HCT116 (cell line): ENCODE results near the gene NAT10. TPM values are rescaled to one million over a fixed set of nuclear protein-coding genes. Genes with fewer than 3 reads are reported as not detected.

Source experiments
- ATAC-seq: fragments of 200-7000 bp; cut with Tn5 transposase; 2 replicates; pipeline ENCODE4 v1.9.1; 2020; ENCODE audit warnings: mild to moderate bottlenecking, moderate library complexity
- BruUV-seq: library from RNA; stranded (reverse); fragments of 400-500 nt; replicated peaks from 2 replicates; lab custom pipeline; 2021; lab: Mats Ljungman, UMichigan
- CTCF ChIA-PET: fragments of 300-600 bp; sonication (Branson Sonifier 250); formaldehyde crosslinking; loops from one replicate; lab custom pipeline; 2021; ENCODE audit warnings: antibody characterized with exemption; lab: Charles Lee
- POLR2A ChIA-PET: fragments of 300-600, 350-600 bp; sonication (Branson Sonifier 250); formaldehyde crosslinking; loops from one replicate; lab custom pipeline; 2021; ENCODE audit warnings: antibody characterized with exemption; lab: Charles Lee
- RAD21 ChIA-PET, 2 experiments: fragments of 300-600 bp; sonication (Branson Sonifier 250); formaldehyde crosslinking; loops; one replicate each; lab custom pipeline; 2023; ENCODE audit warnings: low total read pairs in 2 of 2; ENCODE audit not compliant: uncharacterized antibody in 2 of 2, unreplicated experiment in 2 of 2, low non-redundant PET in 1 of 2; lab: Charles Lee
- DNase-seq: peaks from one replicate; pipeline ENCODE4 v3.0.0-alpha.2; 2010; ENCODE audit warnings: low read depth, low spot score
- H2AFZ ChIP-seq: fragments of 200-600 bp; shearing (Covaris generic), sonication (generic); 2 replicates; pipeline ENCODE4 v1.6.1; 2017; ENCODE audit warnings: low read depth, mixed run types, mixed read lengths, antibody characterized with exemption, low read length; ENCODE audit not compliant: poor library complexity, severe bottlenecking
- H3K27ac ChIP-seq: 2 replicates; pipeline ENCODE4 v1.5.1; 2012; ENCODE audit warnings: low read depth, low read length
- H3K27me3 ChIP-seq: fragments of 200-600 bp; sonication (generic); 2 replicates; pipeline ENCODE4 v1.6.1; 2016; ENCODE audit warnings: mixed run types, low read length, mixed read lengths; ENCODE audit not compliant: insufficient read depth
- H3K36me3 ChIP-seq, 2 experiments: fragments of 200-500 bp in 1 of 2; fragments of 200-600 bp in 1 of 2; sonication (Bioruptor generic) in 1 of 2; sonication (generic) in 1 of 2; 2 replicates each; pipeline versions ENCODE4 v1.5.1 to v1.6.1; 2014 to 2016; ENCODE audit warnings: low read length in 2 of 2, inconsistent platforms in 1 of 2, mixed read lengths in 1 of 2, mixed run types in 1 of 2; ENCODE audit not compliant: insufficient read depth in 2 of 2, control insufficient read depth in 1 of 2
- H3K4me1 ChIP-seq, 2 experiments: fragments of 200-600 bp in 1 of 2; sonication (generic) in 1 of 2; 2 replicates each; pipeline versions ENCODE4 v1.5.1 to v1.6.1; 2012 to 2017; ENCODE audit warnings: low read length in 2 of 2, inconsistent platforms in 1 of 2, mild to moderate bottlenecking in 1 of 2, mixed read lengths in 1 of 2, mixed run types in 1 of 2, moderate library complexity in 1 of 2; ENCODE audit not compliant: insufficient read depth in 2 of 2, control insufficient read depth in 1 of 2
- H3K4me2 ChIP-seq: fragments of 200-600 bp; sonication (generic); 2 replicates; pipeline ENCODE4 v1.6.1; 2017; ENCODE audit warnings: mixed run types, low read length, mixed read lengths
- H3K4me3 ChIP-seq, 2 experiments: fragments of 200-600 bp in 1 of 2; sonication (generic) in 1 of 2; replicated peaks in 1 of 2; 2 replicates each; pipeline ENCODE4 v1.5.1; 2011 to 2016; ENCODE audit warnings: low read length in 2 of 2, control low read depth in 1 of 2, low read depth in 1 of 2, mild to moderate bottlenecking in 1 of 2, mixed read lengths in 1 of 2, mixed run types in 1 of 2
- H3K79me2 ChIP-seq: fragments of 200-600 bp; sonication (generic); 2 replicates; pipeline ENCODE4 v1.6.1; 2017; ENCODE audit warnings: mild to moderate bottlenecking, mixed run types, low read length, moderate library complexity, mixed read lengths; ENCODE audit not compliant: insufficient read depth
- H3K9ac ChIP-seq: fragments of 200-600 bp; sonication (generic); 2 replicates; pipeline ENCODE4 v1.6.1; 2016; ENCODE audit warnings: low read length, mixed read lengths
- H3K9me2 ChIP-seq: fragments of 200-600 bp; sonication (generic), shearing (Covaris generic); 2 replicates; pipeline ENCODE4 v1.6.1; 2017; ENCODE audit warnings: mixed run types, mild to moderate bottlenecking, moderate library complexity; ENCODE audit not compliant: insufficient read depth
- H3K9me3 ChIP-seq, 2 experiments: fragments of 200-500 bp in 1 of 2; fragments of 200-600 bp in 1 of 2; sonication (Bioruptor generic) in 1 of 2; sonication (generic) in 1 of 2; 2 replicates each; pipeline ENCODE4 v1.6.1; 2014 to 2017; ENCODE audit warnings: low read length in 2 of 2, mixed read lengths in 2 of 2, inconsistent platforms in 1 of 2, low read depth in 1 of 2, mild to moderate bottlenecking in 1 of 2, mixed run types in 1 of 2, moderate library complexity in 1 of 2; ENCODE audit not compliant: control insufficient read depth in 1 of 2, insufficient read depth in 1 of 2
- H4K20me1 ChIP-seq: fragments of 200-600 bp; sonication (generic), shearing (Covaris generic); 2 replicates; pipeline ENCODE4 v1.6.1; 2017; ENCODE audit warnings: mixed run types, mild to moderate bottlenecking, moderate library complexity; ENCODE audit not compliant: insufficient read depth
- CTCF ChIP-seq, 3 experiments: fragments of 200-600 bp in 1 of 3; sonication (generic) in 1 of 3; IDR thresholded peaks in 2 of 3; conservative IDR thresholded peaks in 1 of 3; 2 replicates each; pipeline ENCODE4 v1.5.1; 2012 to 2017; ENCODE audit warnings: low read depth in 2 of 3, low read length in 2 of 3, antibody characterized with exemption in 1 of 3, borderline replicate concordance in 1 of 3, control low read depth in 1 of 3, mild to moderate bottlenecking in 1 of 3, mixed read lengths in 1 of 3, mixed run types in 1 of 3, moderate library complexity in 1 of 3; ENCODE audit not compliant: insufficient read depth in 1 of 3
- EGR1 ChIP-seq: IDR thresholded peaks from 2 replicates; pipeline ENCODE4 v1.6.1; 2012; ENCODE audit warnings: low read depth
- EZH2 ChIP-seq: fragments of 200-600 bp; sonication (generic); IDR thresholded peaks from 2 replicates; pipeline ENCODE4 v1.6.1; 2017; ENCODE audit warnings: antibody characterized with exemption, mixed run types
- JUND ChIP-seq: IDR thresholded peaks from 2 replicates; pipeline ENCODE4 v1.6.1; 2012
- MAX ChIP-seq: IDR thresholded peaks from 2 replicates; pipeline ENCODE4 v1.6.1; 2012
- POLR2AphosphoS5 ChIP-seq: IDR thresholded peaks from 2 replicates; pipeline ENCODE4 v1.6.1; 2011; ENCODE audit warnings: mild to moderate bottlenecking, low read depth, low read length, moderate library complexity
- RAD21 ChIP-seq: IDR thresholded peaks from 2 replicates; pipeline ENCODE4 v1.6.1; 2012; ENCODE audit warnings: low read depth, mild to moderate bottlenecking
- REST ChIP-seq: IDR thresholded peaks from 2 replicates; pipeline ENCODE4 v1.6.1; 2012; ENCODE audit warnings: low read depth
- SIN3A ChIP-seq: IDR thresholded peaks from 2 replicates; pipeline ENCODE4 v1.6.1; 2012; ENCODE audit warnings: low read depth
- SP1 ChIP-seq: IDR thresholded peaks from 2 replicates; pipeline ENCODE4 v1.6.1; 2012; ENCODE audit warnings: low read depth
- SRF ChIP-seq: IDR thresholded peaks from 2 replicates; pipeline ENCODE4 v1.6.1; 2012; ENCODE audit warnings: low read depth
- ZFX ChIP-seq: fragments of 450-650 bp; IDR thresholded peaks from 2 replicates; pipeline ENCODE4 v1.6.1; 2017
- ZNF274 ChIP-seq: fragments of 200-500 bp; sonication (Bioruptor generic); IDR thresholded peaks from 2 replicates; pipeline ENCODE4 v1.6.1; 2014; ENCODE audit warnings: mild to moderate bottlenecking, low read depth, low read length, inconsistent platforms
- intact Hi-C: fragments of 100-400 bp; cut with micrococcal nuclease; formaldehyde crosslinking; loops from 2 replicates; pipeline ENCODE4 v1.10.0; 2022
- total RNA-seq: library from RNA; stranded (reverse); gene quantifications from one replicate; pipeline ENCODE4 v1.2.1, GENCODE V29; 2021; ENCODE audit not compliant: unreplicated experiment
- TF ChIP-seq, protein P1 (sequence below): IDR thresholded peaks from 2 replicates; pipeline ENCODE4 v1.6.1; 2012
- TF ChIP-seq, protein P2 (sequence below): IDR thresholded peaks from 2 replicates; pipeline ENCODE4 v1.6.1; 2011; ENCODE audit warnings: mild to moderate bottlenecking, low read length, moderate library complexity; ENCODE audit not compliant: insufficient replicate concordance; ENCODE audit errors: extremely low read depth

NAT10 gene
- total RNA-seq, 1 experiment from 2014 or later = 101 TPM

DNA sequence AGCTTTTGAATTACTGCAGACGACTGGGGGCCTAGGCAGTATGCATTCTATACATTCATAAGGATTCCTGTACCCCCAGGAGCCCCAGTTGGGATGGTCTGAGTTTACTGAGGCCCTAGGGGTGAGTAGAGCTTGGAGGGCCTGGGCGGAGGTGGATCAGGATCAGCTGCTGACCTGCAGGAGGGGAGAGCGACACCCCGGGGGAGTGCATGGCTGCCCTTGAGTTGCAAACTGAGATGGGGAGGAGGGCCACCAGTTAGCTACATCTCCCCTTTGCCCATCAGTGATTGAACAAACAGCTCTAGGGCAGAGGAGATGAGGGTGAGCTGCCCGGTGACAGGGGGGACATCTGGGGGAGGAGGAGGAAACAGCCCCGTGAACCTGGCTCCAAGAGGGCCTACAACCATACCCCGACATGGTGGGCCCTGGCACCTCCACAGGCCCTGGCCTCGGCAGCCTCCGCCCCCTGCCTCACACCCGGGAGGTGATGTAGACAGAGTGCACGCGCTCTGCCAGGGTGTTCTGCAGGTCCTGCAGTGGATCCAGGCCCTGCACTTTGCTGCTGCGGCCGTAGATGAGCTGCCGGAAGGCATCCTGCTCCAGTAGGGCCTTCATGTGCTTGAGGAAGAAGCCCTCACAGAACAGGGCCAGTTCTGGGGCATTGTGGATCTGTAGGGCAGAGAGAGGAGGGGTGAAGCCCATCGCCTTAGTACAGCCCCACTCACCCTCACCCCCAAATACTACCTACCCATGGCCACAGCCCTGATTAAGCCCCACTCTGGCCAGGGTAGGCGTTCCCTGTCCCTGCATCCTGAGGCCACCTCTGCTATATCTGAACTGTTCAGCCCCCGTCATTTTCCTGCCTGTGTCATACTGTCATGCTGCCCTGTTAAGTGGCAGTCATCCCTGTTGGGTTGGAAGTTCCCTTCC, 46.8 kb downstream of the NAT10 start:
- TF ChIP-seq, protein P1, sequence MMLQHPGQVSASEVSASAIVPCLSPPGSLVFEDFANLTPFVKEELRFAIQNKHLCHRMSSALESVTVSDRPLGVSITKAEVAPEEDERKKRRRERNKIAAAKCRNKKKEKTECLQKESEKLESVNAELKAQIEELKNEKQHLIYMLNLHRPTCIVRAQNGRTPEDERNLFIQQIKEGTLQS = no peak
- TF ChIP-seq RAD21 (no peak), REST (no peak), POLR2AphosphoS5 (no peak), SP1 (no peak), EGR1 (no peak), MAX (no peak), EZH2 (no peak), SIN3A (no peak), JUND (no peak), ZFX (no peak), ZNF274 (no peak), CTCF (IDR thresholded peaks at IDR 0.05 in 2 of 3, conservative IDR thresholded peaks at IDR 0.05 in 1 of 3; ENCODE audit: borderline replicate concordance in 1 of 3, insufficient read depth in 1 of 3, low read depth in 2 of 3, low read length in 2 of 3) (no peak), SRF (no peak)
- TF ChIP-seq, protein P2, sequence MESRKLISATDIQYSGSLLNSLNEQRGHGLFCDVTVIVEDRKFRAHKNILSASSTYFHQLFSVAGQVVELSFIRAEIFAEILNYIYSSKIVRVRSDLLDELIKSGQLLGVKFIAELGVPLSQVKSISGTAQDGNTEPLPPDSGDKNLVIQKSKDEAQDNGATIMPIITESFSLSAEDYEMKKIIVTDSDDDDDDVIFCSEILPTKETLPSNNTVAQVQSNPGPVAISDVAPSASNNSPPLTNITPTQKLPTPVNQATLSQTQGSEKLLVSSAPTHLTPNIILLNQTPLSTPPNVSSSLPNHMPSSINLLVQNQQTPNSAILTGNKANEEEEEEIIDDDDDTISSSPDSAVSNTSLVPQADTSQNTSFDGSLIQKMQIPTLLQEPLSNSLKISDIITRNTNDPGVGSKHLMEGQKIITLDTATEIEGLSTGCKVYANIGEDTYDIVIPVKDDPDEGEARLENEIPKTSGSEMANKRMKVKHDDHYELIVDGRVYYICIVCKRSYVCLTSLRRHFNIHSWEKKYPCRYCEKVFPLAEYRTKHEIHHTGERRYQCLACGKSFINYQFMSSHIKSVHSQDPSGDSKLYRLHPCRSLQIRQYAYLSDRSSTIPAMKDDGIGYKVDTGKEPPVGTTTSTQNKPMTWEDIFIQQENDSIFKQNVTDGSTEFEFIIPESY = no peak

More for the DNA sequence above, 46.8 kb downstream of the NAT10 start:
- POLR2A ChIA-PET = no interaction called here
- H4K20me1 ChIP-seq = no peaks in the 10 kb centered on the region
- H3K9me2 ChIP-seq = no peaks in the 10 kb centered on the region
- peaks cover 5% of the 10 kb centered on the region; the same call in 1 of the 2 replicates for H3K79me2 ChIP-seq
- CTCF ChIA-PET = no interaction called here
- RAD21 ChIA-PET = no interaction called here
- H2AFZ ChIP-seq = no peak overlapping the region
- DNase-seq = no peak
- no peaks in the 10 kb centered on the region for H3K9me3 ChIP-seq
- intact Hi-C loops = no loop called here
- H3K4me2 ChIP-seq = no peak overlapping the region
- ATAC-seq = no peak
- BruUV-seq = no TSS peak
- H3K36me3 ChIP-seq = peaks cover 20 to 22% of the 10 kb centered on the region in 2 experiments; a peak in 3 of 4 replicates
- H3K27me3 ChIP-seq = no peaks in the 10 kb centered on the region
- H3K4me3 ChIP-seq = no peak overlapping the region
- no peak overlapping the region for H3K27ac ChIP-seq
- no peaks in the 10 kb centered on the region for H3K4me1 ChIP-seq
- no peak overlapping the region for H3K9ac ChIP-seq
